Fibroblast of lung (primary cell): Measurements from ENCODE around the gene FNDC3B.

Source experiments
- EZH2 ChIP-seq: IDR thresholded peaks from 2 replicates; pipeline ENCODE4 v1.5.1; 2012; ENCODE audit warnings: low read length, control low read depth, mild to moderate bottlenecking; ENCODE audit errors: missing control alignments
- TF ChIP-seq, protein P1 (sequence below), 2 donors: IDR thresholded peaks in 1 of 2; conservative IDR thresholded peaks in 1 of 2; 1 replicate in 1 of 2; 2 replicates in 1 of 2; pipeline ENCODE4 v1.5.1; 2011 to 2012; ENCODE audit warnings: low read length in 2 of 2, control low read depth in 1 of 2, inconsistent platforms in 1 of 2, low read depth in 1 of 2, mild to moderate bottlenecking in 1 of 2

DNA sequence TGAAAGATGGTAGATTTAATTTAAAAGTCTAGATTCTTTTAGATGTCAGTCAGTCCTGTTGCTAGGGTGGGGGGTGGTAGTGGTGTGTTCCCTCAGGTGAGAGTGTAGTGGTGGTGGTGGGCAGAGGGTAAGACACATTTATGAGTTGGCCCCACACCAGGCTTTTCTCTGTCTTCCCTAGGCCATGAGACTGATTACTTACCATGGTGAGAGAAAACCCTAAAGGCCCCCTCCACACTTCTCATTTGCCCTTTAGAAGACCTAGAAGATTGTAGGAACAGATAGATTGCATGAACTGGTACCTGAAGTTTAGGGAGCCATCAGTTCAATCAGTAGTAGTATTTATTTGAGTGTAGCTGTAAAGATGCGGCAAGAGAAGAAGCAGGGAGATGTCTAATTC, 20.9 kb downstream of the FNDC3B start:
- TF ChIP-seq, protein P1, sequence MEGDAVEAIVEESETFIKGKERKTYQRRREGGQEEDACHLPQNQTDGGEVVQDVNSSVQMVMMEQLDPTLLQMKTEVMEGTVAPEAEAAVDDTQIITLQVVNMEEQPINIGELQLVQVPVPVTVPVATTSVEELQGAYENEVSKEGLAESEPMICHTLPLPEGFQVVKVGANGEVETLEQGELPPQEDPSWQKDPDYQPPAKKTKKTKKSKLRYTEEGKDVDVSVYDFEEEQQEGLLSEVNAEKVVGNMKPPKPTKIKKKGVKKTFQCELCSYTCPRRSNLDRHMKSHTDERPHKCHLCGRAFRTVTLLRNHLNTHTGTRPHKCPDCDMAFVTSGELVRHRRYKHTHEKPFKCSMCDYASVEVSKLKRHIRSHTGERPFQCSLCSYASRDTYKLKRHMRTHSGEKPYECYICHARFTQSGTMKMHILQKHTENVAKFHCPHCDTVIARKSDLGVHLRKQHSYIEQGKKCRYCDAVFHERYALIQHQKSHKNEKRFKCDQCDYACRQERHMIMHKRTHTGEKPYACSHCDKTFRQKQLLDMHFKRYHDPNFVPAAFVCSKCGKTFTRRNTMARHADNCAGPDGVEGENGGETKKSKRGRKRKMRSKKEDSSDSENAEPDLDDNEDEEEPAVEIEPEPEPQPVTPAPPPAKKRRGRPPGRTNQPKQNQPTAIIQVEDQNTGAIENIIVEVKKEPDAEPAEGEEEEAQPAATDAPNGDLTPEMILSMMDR (conservative IDR thresholded peaks at IDR 0.05 in 1 of 2, IDR thresholded peaks at IDR 0.05 in 1 of 2; ENCODE audit: low read depth in 1 of 2, low read length in 2 of 2): no peak
- TF ChIP-seq EZH2: no peak
